Dendritic cell treated with granulocyte-macrophage colony-stimulating factor and Interleukin-4, amounts not matched to agents 40 ng/mL and 50 ng/mL, for 4 days (primary cell): ENCODE measurements around the gene UQCRHL.
"Not testable (repeated sequence)": the region's sequence is repeated elsewhere in the genome, so short reads cannot be mapped to it uniquely, and the experiment has no call there.

ENCODE experiments used
- H3K27ac Mint-ChIP-seq: one replicate; pipeline ENCODE4 v1.8.0; 2022; ENCODE audit warnings: mild to moderate bottlenecking, mixed read lengths
- H3K27me3 Mint-ChIP-seq: one replicate; pipeline ENCODE4 v1.8.0; 2022; ENCODE audit warnings: mild to moderate bottlenecking, mixed read lengths
- H3K36me3 Mint-ChIP-seq: one replicate; pipeline ENCODE4 v1.8.0; 2022; ENCODE audit warnings: low read depth, mixed read lengths
- H3K4me1 Mint-ChIP-seq: one replicate; pipeline ENCODE4 v1.8.0; 2022; ENCODE audit warnings: low read depth, mixed read lengths
- H3K4me3 Mint-ChIP-seq: one replicate; pipeline ENCODE4 v1.8.0; 2022; ENCODE audit warnings: mild to moderate bottlenecking, moderate library complexity, mixed read lengths
- H3K9me3 Mint-ChIP-seq: one replicate; pipeline ENCODE4 v1.8.0; 2022; ENCODE audit warnings: mixed read lengths
- intact Hi-C: fragments of 100-400 bp; cut with micrococcal nuclease; formaldehyde crosslinking; loops from one replicate; pipeline ENCODE4 v1.15.0; 2022

The UQCRHL gene

GRCh38 chr1:15843826-15844572 lies 36.5 kb upstream of the UQCRHL start:
- Mint-ChIP-seq H3K27ac (no peak overlapping the region), H3K4me1 (peaks cover 15% of the 10 kb centered on the region), H3K4me3 (no peak overlapping the region), H3K27me3 (no peaks in the 10 kb centered on the region), H3K9me3 (no peaks in the 10 kb centered on the region), H3K36me3 (peaks cover 18% of the 10 kb centered on the region)
- intact Hi-C loops, result no loop called here

GRCh38 chr1:15838721-15839120 lies 31.3 kb upstream of the UQCRHL start:
- intact Hi-C loops, result loop anchor here (5.0 kb wide), 1 partner anchor 49 kb away; no protein-coding TSS in a partner anchor
- peak overlapping the region; percentile 98 for H3K27ac Mint-ChIP-seq
- H3K36me3 Mint-ChIP-seq, result peaks cover 5% of the 10 kb centered on the region
- H3K9me3 Mint-ChIP-seq, result no peaks in the 10 kb centered on the region
- peaks cover 17% of the 10 kb centered on the region for H3K4me1 Mint-ChIP-seq
- H3K27me3 Mint-ChIP-seq, result no peaks in the 10 kb centered on the region
- H3K4me3 Mint-ChIP-seq, result peak overlapping the region; percentile 85

- Mint-ChIP-seq H3K9me3 (no peaks in the 10 kb centered on the region), H3K4me3 (peak overlapping the region; percentile 85), H3K4me1 (peaks cover 17% of the 10 kb centered on the region), H3K27ac (peak overlapping the region; percentile 98), H3K36me3 (peaks cover 5% of the 10 kb centered on the region), H3K27me3 (no peaks in the 10 kb centered on the region)
- intact Hi-C loops, result loop anchor here (1.0 to 5.0 kb wide), 2 partner anchors 9 to 49 kb away; partner anchors contain the start of gene SPEN
Observed at GRCh38 chr1:15837931-15838330, 30.5 kb upstream of the UQCRHL start.

GRCh38 chr1:15836772-15837669 lies 29.6 kb upstream of the UQCRHL start:
- H3K4me3 Mint-ChIP-seq, result peak overlapping the region; percentile 85
- H3K27me3 Mint-ChIP-seq, result no peaks in the 10 kb centered on the region
- peaks cover 7% of the 10 kb centered on the region for H3K36me3 Mint-ChIP-seq
- peaks cover 22% of the 10 kb centered on the region for H3K4me1 Mint-ChIP-seq
- H3K27ac Mint-ChIP-seq, result peak overlapping the region; percentile 98
- intact Hi-C loops, result loop anchor here (1.0 to 5.0 kb wide), 2 partner anchors 10 to 50 kb away; partner anchors contain the start of gene SPEN
- H3K9me3 Mint-ChIP-seq, result no peaks in the 10 kb centered on the region

GRCh38 chr1:15836511-15836771 lies 29.0 kb upstream of the UQCRHL start:
- Mint-ChIP-seq H3K4me3 (peak overlapping the region; percentile 85), H3K4me1 (peaks cover 28% of the 10 kb centered on the region), H3K27ac (peak overlapping the region; percentile 98), H3K36me3 (peaks cover 12% of the 10 kb centered on the region)
- H3K9me3 Mint-ChIP-seq, H3K27me3 Mint-ChIP-seq: not testable (repeated sequence)
- intact Hi-C loops, result loop anchor here (5.0 kb wide), 1 partner anchor 51 kb away; no protein-coding TSS in a partner anchor

- no peaks in the 10 kb centered on the region for H3K9me3 Mint-ChIP-seq
- H3K36me3 Mint-ChIP-seq, result peaks cover 12% of the 10 kb centered on the region
- H3K4me1 Mint-ChIP-seq, result peaks cover 30% of the 10 kb centered on the region
- intact Hi-C loops, result loop anchor here (5.0 kb wide), 1 partner anchor 51 kb away; no protein-coding TSS in a partner anchor
- peak overlapping the region; percentile 85 for H3K4me3 Mint-ChIP-seq
- peak overlapping the region; percentile 98 for H3K27ac Mint-ChIP-seq
- no peaks in the 10 kb centered on the region for H3K27me3 Mint-ChIP-seq
Observed at GRCh38 chr1:15835741-15836510, 28.5 kb upstream of the UQCRHL start.

GRCh38 chr1:15835205-15835740 lies 27.8 kb upstream of the UQCRHL start:
- H3K4me1 Mint-ChIP-seq, result peaks cover 36% of the 10 kb centered on the region
- peak overlapping the region; percentile 85 for H3K4me3 Mint-ChIP-seq
- H3K9me3 Mint-ChIP-seq, result no peaks in the 10 kb centered on the region
- peaks cover 12% of the 10 kb centered on the region for H3K36me3 Mint-ChIP-seq
- H3K27ac Mint-ChIP-seq, result peak overlapping the region; percentile 98
- intact Hi-C loops, result loop anchor here (5.0 kb wide), 1 partner anchor 52 kb away; no protein-coding TSS in a partner anchor
- H3K27me3 Mint-ChIP-seq, result no peaks in the 10 kb centered on the region

GRCh38 chr1:15834406-15835204 lies 27.2 kb upstream of the UQCRHL start:
- Mint-ChIP-seq H3K27ac (peak overlapping the region; percentile 98), H3K9me3 (no peaks in the 10 kb centered on the region), H3K36me3 (peaks cover 12% of the 10 kb centered on the region), H3K4me1 (peaks cover 43% of the 10 kb centered on the region), H3K27me3 (no peaks in the 10 kb centered on the region), H3K4me3 (peak overlapping the region; percentile 85)
- intact Hi-C loops, result loop anchor here (5.0 kb wide), 1 partner anchor 53 kb away; no protein-coding TSS in a partner anchor

GRCh38 chr1:15833842-15834405 lies 26.5 kb upstream of the UQCRHL start:
- Mint-ChIP-seq H3K36me3 (peaks cover 12% of the 10 kb centered on the region), H3K4me3 (peak overlapping the region; percentile 85), H3K27ac (peak overlapping the region; percentile 98), H3K4me1 (peaks cover 50% of the 10 kb centered on the region), H3K27me3 (no peaks in the 10 kb centered on the region), H3K9me3 (no peaks in the 10 kb centered on the region)
- intact Hi-C loops, result no loop called here

- H3K4me3 Mint-ChIP-seq, result peak overlapping the region; percentile 85
- peaks cover 44% of the 10 kb centered on the region for H3K4me1 Mint-ChIP-seq
- H3K27me3 Mint-ChIP-seq, result no peaks in the 10 kb centered on the region
- H3K27ac Mint-ChIP-seq, result peak overlapping the region; percentile 98
- no peaks in the 10 kb centered on the region for H3K9me3 Mint-ChIP-seq
- peaks cover 12% of the 10 kb centered on the region for H3K36me3 Mint-ChIP-seq
- intact Hi-C loops, result no loop called here
Observed at GRCh38 chr1:15833069-15833679, 25.7 kb upstream of the UQCRHL start.

GRCh38 chr1:15830258-15830657 lies 22.8 kb upstream of the UQCRHL start:
- peaks cover 33% of the 10 kb centered on the region for H3K4me1 Mint-ChIP-seq
- peak overlapping the region; percentile 50 for H3K4me3 Mint-ChIP-seq
- peaks cover 12% of the 10 kb centered on the region for H3K36me3 Mint-ChIP-seq
- H3K27me3 Mint-ChIP-seq, result no peaks in the 10 kb centered on the region
- no peaks in the 10 kb centered on the region for H3K9me3 Mint-ChIP-seq
- H3K27ac Mint-ChIP-seq, result peak overlapping the region; percentile 72
- intact Hi-C loops, result no loop called here

GRCh38 chr1:15828931-15829330 lies 21.5 kb upstream of the UQCRHL start:
- H3K27me3 Mint-ChIP-seq, H3K4me3 Mint-ChIP-seq, H3K9me3 Mint-ChIP-seq, H3K36me3 Mint-ChIP-seq, intact Hi-C loops: not testable (repeated sequence)
- Mint-ChIP-seq H3K27ac (peak overlapping the region; percentile 72), H3K4me1 (peaks cover 33% of the 10 kb centered on the region)
